IMR-90 (cell line): ENCODE data around the gene APCDD1. TPM values are rescaled to one million over a fixed set of nuclear protein-coding genes. Genes with fewer than 3 reads are reported as not detected.

Experiments
- ATAC-seq: fragments of 200-7000 bp; cut with Tn5 transposase; 2 replicates; pipeline ENCODE4 v1.9.1; 2020; ENCODE audit warnings: low read depth, mild to moderate bottlenecking, moderate library complexity
- BruUV-seq: library from RNA; stranded (reverse); fragments of 400-500 nt; replicated peaks from 2 replicates; lab custom pipeline; 2021; lab: Mats Ljungman, UMichigan
- CTCF ChIA-PET: fragments of 300-600 bp; formaldehyde crosslinking; extraction: SDS; loops from one replicate; lab custom pipeline; 2021; ENCODE audit warnings: antibody characterized with exemption; lab: Yijun Ruan, JAX
- POLR2A ChIA-PET: fragments of 300-600 bp; sonication (Branson Sonifier 250); formaldehyde crosslinking; loops from one replicate; lab custom pipeline; 2022; ENCODE audit warnings: antibody characterized with exemption; ENCODE audit not compliant: unreplicated experiment; lab: Charles Lee
- DNase-seq: peaks from one replicate; pipeline ENCODE4 v3.0.0; 2013
- H2AFZ ChIP-seq: replicated peaks from 2 replicates; pipeline ENCODE3; 2013; ENCODE audit warnings: low read length, mild to moderate bottlenecking; ENCODE audit not compliant: poor library complexity
- H2AK5ac ChIP-seq: 2 replicates; pipeline ENCODE4 v1.6.1; 2013; ENCODE audit warnings: low read depth, low read length, inconsistent platforms
- H2AK9ac ChIP-seq: replicated peaks from 2 replicates; pipeline ENCODE3; 2013; ENCODE audit warnings: mild to moderate bottlenecking, low read depth, low read length, moderate library complexity; ENCODE audit not compliant: poor library complexity
- H2BK120ac ChIP-seq: 2 replicates; pipeline ENCODE4 v1.6.1; 2013; ENCODE audit warnings: low read depth, low read length, inconsistent platforms
- H2BK15ac ChIP-seq: 3 replicates; pipeline ENCODE4 v1.6.1; 2013; ENCODE audit warnings: low read depth, low read length, inconsistent platforms
- H2BK20ac ChIP-seq: 2 replicates; pipeline ENCODE4 v1.6.1; 2013; ENCODE audit warnings: low read depth, mild to moderate bottlenecking, inconsistent platforms, low read length, moderate library complexity
- H2BK5ac ChIP-seq: 2 replicates; pipeline ENCODE4 v1.6.1; 2013; ENCODE audit warnings: mild to moderate bottlenecking, low read depth, low read length, inconsistent platforms; ENCODE audit not compliant: poor library complexity, severe bottlenecking
- H3K14ac ChIP-seq: replicated peaks from 2 replicates; pipeline ENCODE4 v1.6.1; 2013; ENCODE audit warnings: low read depth, low read length, inconsistent platforms
- H3K18ac ChIP-seq: 2 replicates; pipeline ENCODE4 v1.6.1; 2013; ENCODE audit warnings: low read depth, low read length, control low read depth
- H3K23ac ChIP-seq: 2 replicates; pipeline ENCODE4 v1.6.1; 2013; ENCODE audit warnings: low read depth, low read length, inconsistent platforms
- H3K27ac ChIP-seq: 2 replicates; pipeline ENCODE4 v1.5.1; 2013; ENCODE audit warnings: mild to moderate bottlenecking, control low read depth, low read length; ENCODE audit not compliant: insufficient read depth
- H3K27me3 ChIP-seq: 2 replicates; pipeline ENCODE4 v1.6.1; 2013; ENCODE audit warnings: low read length; ENCODE audit not compliant: control insufficient read depth, insufficient read depth
- H3K36me3 ChIP-seq: 2 replicates; pipeline ENCODE4 v1.6.1; 2013; ENCODE audit warnings: low read length, mixed read lengths; ENCODE audit not compliant: control insufficient read depth, insufficient read depth
- H3K4ac ChIP-seq: 2 replicates; pipeline ENCODE4 v1.6.1; 2013; ENCODE audit warnings: low read depth, low read length, inconsistent platforms
- H3K4me1 ChIP-seq: 2 replicates; pipeline ENCODE4 v1.6.1; 2013; ENCODE audit warnings: low read length, mixed read lengths; ENCODE audit not compliant: control insufficient read depth, insufficient read depth
- H3K4me2 ChIP-seq: 2 replicates; pipeline ENCODE4 v1.6.1; 2013; ENCODE audit warnings: low read depth, mild to moderate bottlenecking, control low read depth, low read length, moderate library complexity
- H3K4me3 ChIP-seq: 2 replicates; pipeline ENCODE4 v1.5.1; 2013; ENCODE audit warnings: low read depth, mild to moderate bottlenecking, control low read depth, low read length, moderate library complexity; ENCODE audit not compliant: insufficient read depth
- H3K56ac ChIP-seq: 2 replicates; pipeline ENCODE4 v1.6.1; 2013; ENCODE audit warnings: low read length, inconsistent platforms; ENCODE audit not compliant: insufficient read depth; ENCODE audit errors: extremely low read depth
- H3K79me1 ChIP-seq, 2 experiments: 2 replicates each; pipeline ENCODE4 v1.6.1; 2013; ENCODE audit warnings: low read length in 2 of 2, inconsistent platforms in 1 of 2, low read depth in 1 of 2
- H3K9ac ChIP-seq: 2 replicates; pipeline ENCODE4 v1.6.1; 2013; ENCODE audit warnings: low read depth, low read length, control low read depth
- H3K9me1 ChIP-seq: 2 replicates; pipeline ENCODE4 v1.6.1; 2013; ENCODE audit warnings: low read length, inconsistent platforms; ENCODE audit not compliant: insufficient read depth
- H3K9me3 ChIP-seq: 2 replicates; pipeline ENCODE4 v1.6.1; 2013; ENCODE audit warnings: low read length; ENCODE audit not compliant: control insufficient read depth, insufficient read depth
- H4K20me1 ChIP-seq: 2 replicates; pipeline ENCODE4 v1.6.1; 2013; ENCODE audit warnings: low read length, inconsistent platforms; ENCODE audit not compliant: insufficient read depth
- H4K5ac ChIP-seq: 2 replicates; pipeline ENCODE4 v1.6.1; 2013; ENCODE audit warnings: mild to moderate bottlenecking, low read depth, low read length, control low read depth
- H4K8ac ChIP-seq, 2 experiments: 2 replicates each; pipeline ENCODE4 v1.6.1; 2013; ENCODE audit warnings: low read depth in 2 of 2, low read length in 2 of 2, control low read depth in 1 of 2, inconsistent platforms in 1 of 2
- H4K91ac ChIP-seq: 2 replicates; pipeline ENCODE4 v1.6.1; 2013; ENCODE audit warnings: low read depth, low read length, inconsistent platforms; ENCODE audit not compliant: insufficient read depth
- CEBPB ChIP-seq: IDR thresholded peaks from 2 replicates; pipeline ENCODE4 v1.6.1; 2012; ENCODE audit warnings: low read depth, low read length, improper control_type of control experiment
- MAFK ChIP-seq: IDR thresholded peaks from 2 replicates; pipeline ENCODE4 v1.6.1; 2012; ENCODE audit warnings: low read depth, low read length, improper control_type of control experiment
- MAZ ChIP-seq: IDR thresholded peaks from 2 replicates; pipeline ENCODE4 v1.6.1; 2012; ENCODE audit warnings: low read depth, mild to moderate bottlenecking, low read length, improper control_type of control experiment, moderate library complexity, borderline replicate concordance
- POLR2A ChIP-seq: IDR thresholded peaks from 2 replicates; pipeline ENCODE4 v1.6.1; 2012; ENCODE audit warnings: mild to moderate bottlenecking, low read depth, low read length
- RCOR1 ChIP-seq: IDR thresholded peaks from 2 replicates; pipeline ENCODE4 v1.6.1; 2012; ENCODE audit warnings: mild to moderate bottlenecking, low read length, improper control_type of control experiment; ENCODE audit not compliant: insufficient replicate concordance
- WGBS, 2 experiments: methylation state at CpG; one replicate each; pipeline versions ENCODE4 v1.1.5 to v1.1.7; 2013; ENCODE audit warnings: missing lambda C conversion rate in 2 of 2; ENCODE audit not compliant: insufficient read length in 1 of 2; ENCODE audit errors: extremely low coverage in 2 of 2; 5-methylcytosine and 5-hydroxymethylcytosine counted together
- dilution Hi-C: fragments of 300-500 bp; cut with HindIII; formaldehyde crosslinking; loops from one replicate; pipeline ENCODE4 v1.14.3; 2018; ENCODE audit warnings: low sequenced_read_pairs; ENCODE audit not compliant: unreplicated experiment
- in situ Hi-C: fragments of 300-500 bp; cut with MboI; formaldehyde crosslinking; loops from 3 replicates; pipeline ENCODE4 v1.14.3; 2019; ENCODE audit warnings: low sequenced_read_pairs, inconsistent platforms, mixed read lengths
- intact Hi-C: fragments of 100-400 bp; cut with micrococcal nuclease; formaldehyde crosslinking; loops from 2 replicates; pipeline ENCODE4 v1.10.0; 2022
- polyA plus RNA-seq, 3 experiments: library from polyadenylated mRNA; depleted of rRNA; stranded (reverse); fragments of >200 nt; gene quantifications; 2 replicates each; pipeline ENCODE4 v1.2.3, GENCODE V29; 2012; ENCODE audit warnings: low replicate concordance in 1 of 3
- total RNA-seq: library from RNA; depleted of rRNA; stranded (reverse); fragments of >200 nt; gene quantifications from 2 replicates; pipeline ENCODE4 v1.2.3, GENCODE V29; 2012
- TF ChIP-seq, protein P1 (sequence below): conservative IDR thresholded peaks from 2 replicates; pipeline ENCODE4 v1.5.1; 2012; ENCODE audit warnings: mild to moderate bottlenecking, low read depth, low read length, improper control_type of control experiment

Gene APCDD1
- total and polyA plus RNA-seq, 2 of the 4 experiments (the other 2 are of a cell fraction) = 1.1 to 2.2 TPM

DNA sequence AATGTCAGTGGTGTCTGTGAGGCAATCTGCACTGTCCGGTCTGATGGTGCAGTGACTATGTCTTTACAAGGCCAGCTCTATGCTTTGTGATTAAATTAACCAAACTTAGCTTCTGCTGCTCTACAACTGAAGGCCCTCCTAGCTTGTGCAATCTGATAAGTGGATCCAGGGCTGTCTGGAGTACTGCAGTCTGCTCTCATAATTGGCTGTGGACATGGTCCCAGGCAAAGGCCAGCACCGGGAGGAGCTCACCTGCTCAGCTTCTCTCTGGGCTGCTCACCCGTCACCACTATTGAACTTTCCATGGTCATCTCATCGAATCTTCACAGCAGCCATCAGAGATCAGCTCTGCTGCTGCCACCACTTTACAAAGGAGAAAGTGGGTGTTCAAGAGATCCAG lies 13.0 kb upstream of the APCDD1 start:
- H3K4me1 ChIP-seq = peaks cover 5% of the 10 kb centered on the region; the same call in 1 of the 2 replicates
- in situ Hi-C loops (no loop called here), intact Hi-C loops (no loop called here), dilution Hi-C loops (no loop called here)
- H4K8ac ChIP-seq = no peak overlapping the region
- ChIA-PET CTCF (no interaction called here), POLR2A (no interaction called here)
- no peak overlapping the region for H3K56ac ChIP-seq
- H3K79me1 ChIP-seq = no peaks in the 10 kb centered on the region
- H3K9me3 ChIP-seq = no peaks in the 10 kb centered on the region
- no peak for DNase-seq
- no peak overlapping the region for H3K4me3 ChIP-seq
- no peak overlapping the region for H3K14ac ChIP-seq
- no CpG with 5 or more reads among the region's 4 CpGs for WGBS, 2 experiments
- no peak overlapping the region for H2AK5ac ChIP-seq
- no TSS peak for BruUV-seq
- no peak overlapping the region for H3K27ac ChIP-seq
- H2BK5ac ChIP-seq = no peak overlapping the region
- H3K23ac ChIP-seq = no peak overlapping the region
- H2BK120ac ChIP-seq = no peak overlapping the region
- no peak overlapping the region for H4K91ac ChIP-seq
- H2BK20ac ChIP-seq = no peak overlapping the region
- H3K18ac ChIP-seq = no peak overlapping the region
- H4K20me1 ChIP-seq = no peaks in the 10 kb centered on the region
- no peak overlapping the region for H2BK15ac ChIP-seq
- H2AFZ ChIP-seq = no peak overlapping the region
- no peak overlapping the region for H4K5ac ChIP-seq
- H3K4ac ChIP-seq = no peak overlapping the region
- peaks cover 8% of the 10 kb centered on the region; the same call in 1 of the 2 replicates for H3K9me1 ChIP-seq
- no peak for TF ChIP-seq RCOR1
- TF ChIP-seq CEBPB = no peak
- TF ChIP-seq, protein P1, sequence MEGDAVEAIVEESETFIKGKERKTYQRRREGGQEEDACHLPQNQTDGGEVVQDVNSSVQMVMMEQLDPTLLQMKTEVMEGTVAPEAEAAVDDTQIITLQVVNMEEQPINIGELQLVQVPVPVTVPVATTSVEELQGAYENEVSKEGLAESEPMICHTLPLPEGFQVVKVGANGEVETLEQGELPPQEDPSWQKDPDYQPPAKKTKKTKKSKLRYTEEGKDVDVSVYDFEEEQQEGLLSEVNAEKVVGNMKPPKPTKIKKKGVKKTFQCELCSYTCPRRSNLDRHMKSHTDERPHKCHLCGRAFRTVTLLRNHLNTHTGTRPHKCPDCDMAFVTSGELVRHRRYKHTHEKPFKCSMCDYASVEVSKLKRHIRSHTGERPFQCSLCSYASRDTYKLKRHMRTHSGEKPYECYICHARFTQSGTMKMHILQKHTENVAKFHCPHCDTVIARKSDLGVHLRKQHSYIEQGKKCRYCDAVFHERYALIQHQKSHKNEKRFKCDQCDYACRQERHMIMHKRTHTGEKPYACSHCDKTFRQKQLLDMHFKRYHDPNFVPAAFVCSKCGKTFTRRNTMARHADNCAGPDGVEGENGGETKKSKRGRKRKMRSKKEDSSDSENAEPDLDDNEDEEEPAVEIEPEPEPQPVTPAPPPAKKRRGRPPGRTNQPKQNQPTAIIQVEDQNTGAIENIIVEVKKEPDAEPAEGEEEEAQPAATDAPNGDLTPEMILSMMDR = no peak
- no peak for TF ChIP-seq MAFK
- no peak for TF ChIP-seq MAZ
- TF ChIP-seq POLR2A = no peak
- H2AK9ac ChIP-seq = no peak overlapping the region
- ATAC-seq = no peak
- no peaks in the 10 kb centered on the region for H3K36me3 ChIP-seq
- no peak overlapping the region for H3K9ac ChIP-seq
- no peak overlapping the region for H3K4me2 ChIP-seq
- peaks cover 27% of the 10 kb centered on the region for H3K27me3 ChIP-seq
